Measurements from ENCODE around the gene BST1. TPM values are rescaled to one million over a fixed set of nuclear protein-coding genes. Genes with fewer than 3 reads are reported as not detected.

BST1 gene, protein sequence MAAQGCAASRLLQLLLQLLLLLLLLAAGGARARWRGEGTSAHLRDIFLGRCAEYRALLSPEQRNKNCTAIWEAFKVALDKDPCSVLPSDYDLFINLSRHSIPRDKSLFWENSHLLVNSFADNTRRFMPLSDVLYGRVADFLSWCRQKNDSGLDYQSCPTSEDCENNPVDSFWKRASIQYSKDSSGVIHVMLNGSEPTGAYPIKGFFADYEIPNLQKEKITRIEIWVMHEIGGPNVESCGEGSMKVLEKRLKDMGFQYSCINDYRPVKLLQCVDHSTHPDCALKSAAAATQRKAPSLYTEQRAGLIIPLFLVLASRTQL
- 16.2 to 21.2 TPM (median 18.4 TPM) in 5 replicates for total RNA-seq (2022; extraction: Qiagen RNA extraction)

DNA sequence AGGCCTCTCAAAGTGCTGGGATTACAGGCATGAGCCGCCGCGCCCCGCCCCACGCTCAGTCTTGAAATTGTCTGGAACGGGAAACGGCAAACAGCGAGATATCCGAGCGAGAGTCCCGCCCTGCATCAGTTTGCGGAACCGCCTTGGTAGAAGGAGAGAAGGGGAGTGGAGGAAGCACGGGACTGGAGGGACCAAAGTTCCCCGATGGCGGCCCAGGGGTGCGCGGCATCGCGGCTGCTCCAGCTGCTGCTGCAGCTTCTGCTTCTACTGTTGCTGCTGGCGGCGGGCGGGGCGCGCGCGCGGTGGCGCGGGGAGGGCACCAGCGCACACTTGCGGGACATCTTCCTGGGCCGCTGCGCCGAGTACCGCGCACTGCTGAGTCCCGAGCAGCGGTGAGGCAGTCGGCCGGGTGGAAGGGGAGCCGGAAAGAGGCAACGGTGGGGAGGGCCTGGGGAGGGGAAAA is at the start of gene BST1:
Gene BST1 (plus strand): TSS at position 125 of the 463 bp plus-strand sequence. CDS start 80 bp downstream, at position 205.

GRCh38 chr4:15655223-15656037 is 47.4 kb upstream of the BST1 start, which contains the start of gene FBXL5:
TSS of gene FBXL5 (minus strand) at chr4:15655357. CDS start at chr4:15655287, 70 bp downstream.

GRCh38 chr4:15681372-15682241 is 21.3 kb upstream of the BST1 start, which contains the start of gene FAM200B:
TSS of gene FAM200B (plus strand) at chr4:15681827. CDS start at chr4:15686978, 5,151 bp downstream.

DNA sequence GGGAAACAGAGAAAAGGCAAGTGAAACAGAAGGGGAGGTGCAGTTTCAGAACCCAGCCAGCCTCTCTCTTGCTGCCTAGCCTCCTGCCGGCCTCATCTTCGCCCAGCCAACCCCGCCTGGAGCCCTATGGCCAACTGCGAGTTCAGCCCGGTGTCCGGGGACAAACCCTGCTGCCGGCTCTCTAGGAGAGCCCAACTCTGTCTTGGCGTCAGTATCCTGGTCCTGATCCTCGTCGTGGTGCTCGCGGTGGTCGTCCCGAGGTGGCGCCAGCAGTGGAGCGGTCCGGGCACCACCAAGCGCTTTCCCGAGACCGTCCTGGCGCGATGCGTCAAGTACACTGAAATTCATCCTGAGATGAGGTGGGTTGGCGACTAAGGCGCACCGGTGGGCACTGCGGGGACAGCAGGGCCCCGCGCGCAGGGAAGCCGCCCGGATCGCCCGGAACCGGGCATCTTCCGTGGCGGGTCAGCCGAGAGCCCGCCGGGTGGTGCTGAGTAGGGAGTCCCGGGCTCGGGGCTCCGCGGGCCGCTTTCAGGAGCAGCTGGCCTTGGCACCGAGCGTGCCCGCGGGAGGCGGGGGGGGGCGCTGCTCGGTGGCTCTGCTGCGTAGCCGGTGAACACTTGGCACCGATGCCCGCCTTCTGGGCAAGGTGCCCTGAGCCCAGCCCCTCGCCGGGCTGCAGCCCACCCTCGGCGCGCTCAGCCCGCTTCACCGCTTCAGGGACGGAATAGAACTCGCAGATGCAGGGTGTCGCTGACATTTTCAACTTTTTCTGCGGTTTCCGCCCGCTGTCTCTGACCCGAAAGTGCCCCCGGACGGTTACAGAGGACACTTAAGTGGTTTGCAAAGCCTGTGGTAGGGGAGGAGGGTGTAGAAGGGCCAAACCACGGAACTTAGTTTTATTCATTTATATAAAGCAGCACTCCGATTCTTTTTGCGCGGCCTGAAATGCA is 75.7 kb downstream of the BST1 start, which contains the start of gene CD38:
Gene CD38 (plus strand): TSS at position 40 of the 953 bp plus-strand sequence. CDS start 87 bp downstream, at position 127.

Other genes with a start within 250 kb of the BST1 start
- 11.6 to 14.9 TPM (median 12.9 TPM) in 5 replicates for gene CC2D2A, start 233.2 kb upstream of the BST1 start, total RNA-seq (2022; extraction: Qiagen RNA extraction)
- 28.4 to 36.9 TPM (median 29.9 TPM) in 5 replicates for gene FBXL5, start 47.7 kb upstream of the BST1 start, total RNA-seq (2022; extraction: Qiagen RNA extraction)
- gene FAM200B, start 21.2 kb upstream of the BST1 start, total RNA-seq (2022; extraction: Qiagen RNA extraction): 29.0 to 38.8 TPM (median 32.7 TPM) in 5 replicates
- gene CD38, start 75.3 kb downstream of the BST1 start, total RNA-seq (2022; extraction: Qiagen RNA extraction): 8.6 to 13.7 TPM (median 10.1 TPM) in 5 replicates
- gene FGFBP1, start 235.7 kb downstream of the BST1 start, total RNA-seq (2022; extraction: Qiagen RNA extraction): 3.8 to 4.9 TPM (median 4.2 TPM) in 5 replicates